Measurements from ENCODE around the gene CDH26. TPM values are rescaled to one million over a fixed set of nuclear protein-coding genes. Genes with fewer than 3 reads are reported as not detected.

CDH26 gene
- total and polyA plus RNA-seq, 9 of the 15 experiments (the other 6 are each of a cell fraction or from before 2014, with no cell fraction given) = 0.07 to 0.13 (median 0.10) TPM; not detected in 4

DNA sequence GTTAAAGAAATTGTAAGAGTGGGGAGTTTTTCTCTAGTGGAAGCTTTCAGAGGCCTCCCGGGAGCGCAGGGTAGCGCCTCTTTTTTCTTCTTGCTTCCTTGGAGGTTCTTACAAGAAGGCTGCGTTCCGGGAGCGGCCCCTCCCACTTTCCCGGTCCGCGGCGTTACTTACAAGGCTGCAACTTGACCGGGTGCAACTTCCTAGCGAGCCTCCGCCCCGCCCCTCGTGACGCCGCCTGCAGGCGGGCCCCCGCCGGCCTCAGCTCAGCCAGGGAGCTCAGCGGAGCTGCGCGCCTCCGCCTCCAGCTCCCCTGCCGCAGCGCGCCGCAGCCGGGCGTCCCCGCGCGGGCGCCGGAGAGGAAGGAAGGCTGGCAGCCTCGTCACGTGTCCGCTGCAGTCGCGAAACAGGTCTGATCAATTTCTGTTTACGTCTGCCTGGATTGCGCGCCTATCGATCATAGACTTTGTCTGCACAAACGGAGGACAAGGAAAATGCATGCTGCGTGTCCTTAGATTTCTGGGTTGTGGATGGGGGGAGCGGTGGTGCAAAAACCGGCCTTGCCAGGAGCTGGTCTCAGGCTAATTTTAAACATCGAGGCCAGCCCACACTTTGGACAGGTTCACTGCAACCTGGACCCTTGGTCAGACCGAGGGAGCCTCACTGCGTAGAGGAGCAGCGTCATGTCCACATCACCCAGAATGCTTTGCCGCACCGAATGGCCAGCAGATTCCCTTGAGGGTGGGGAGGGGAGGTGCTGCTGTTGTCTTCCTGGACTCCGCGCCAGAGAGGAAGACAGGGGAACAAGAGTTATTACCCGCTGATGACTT is 17.9 kb upstream of the CDH26 start, which contains the start of the genes FAM217B and PPP1R3D (continued):
- TF ChIP-seq, protein P1, sequence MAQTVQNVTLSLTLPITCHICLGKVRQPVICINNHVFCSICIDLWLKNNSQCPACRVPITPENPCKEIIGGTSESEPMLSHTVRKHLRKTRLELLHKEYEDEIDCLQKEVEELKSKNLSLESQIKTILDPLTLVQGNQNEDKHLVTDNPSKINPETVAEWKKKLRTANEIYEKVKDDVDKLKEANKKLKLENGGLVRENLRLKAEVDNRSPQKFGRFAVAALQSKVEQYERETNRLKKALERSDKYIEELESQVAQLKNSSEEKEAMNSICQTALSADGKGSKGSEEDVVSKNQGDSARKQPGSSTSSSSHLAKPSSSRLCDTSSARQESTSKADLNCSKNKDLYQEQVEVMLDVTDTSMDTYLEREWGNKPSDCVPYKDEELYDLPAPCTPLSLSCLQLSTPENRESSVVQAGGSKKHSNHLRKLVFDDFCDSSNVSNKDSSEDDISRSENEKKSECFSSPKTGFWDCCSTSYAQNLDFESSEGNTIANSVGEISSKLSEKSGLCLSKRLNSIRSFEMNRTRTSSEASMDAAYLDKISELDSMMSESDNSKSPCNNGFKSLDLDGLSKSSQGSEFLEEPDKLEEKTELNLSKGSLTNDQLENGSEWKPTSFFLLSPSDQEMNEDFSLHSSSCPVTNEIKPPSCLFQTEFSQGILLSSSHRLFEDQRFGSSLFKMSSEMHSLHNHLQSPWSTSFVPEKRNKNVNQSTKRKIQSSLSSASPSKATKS (CRISPR knock-in tag; IDR thresholded peaks at IDR 0.05) = no peak
- TF ChIP-seq SIX5 (IDR thresholded peaks at IDR 0.05; ENCODE audit: borderline replicate concordance in 1 of 2, insufficient read depth in 1 of 2, low read depth in 1 of 2, low read length in 2 of 2) = no peak
- TF ChIP-seq SMAD1 (IDR thresholded peaks at IDR 0.05; ENCODE audit: low read depth, low read length, partially characterized antibody) = no peak
- peak; percentile 33 for TF ChIP-seq SAP30 (IDR thresholded peaks at IDR 0.05; ENCODE audit: borderline replicate concordance, insufficient read depth, low read depth, low read length, poor library complexity, severe bottlenecking)
- TF ChIP-seq EP400 (IDR thresholded peaks at IDR 0.05) = peak; percentile 76; the same call in 1 of the 2 replicates
- TF ChIP-seq TRIM28 (IDR thresholded peaks at IDR 0.05) = no peak
- TF ChIP-seq SRSF9 (IDR thresholded peaks at IDR 0.05; ENCODE audit: borderline replicate concordance, low read depth, low read length) = no peak
- TF ChIP-seq ZEB2 (IDR thresholded peaks at IDR 0.05) = no peak
- TF ChIP-seq ZNF384 (IDR thresholded peaks at IDR 0.05; ENCODE audit: low read depth, low read length) = no peak
- TF ChIP-seq GTF2E2 (tag; IDR thresholded peaks at IDR 0.05) = peak; percentile 81; the same call in 1 of the 2 replicates
- TF ChIP-seq KDM2B (CRISPR knock-in tag; IDR thresholded peaks at IDR 0.05) = 0 out of 2 replicates have a peak, but pooled peaks have one; percentile 61
- no peak for TF ChIP-seq CBX2 (IDR thresholded peaks at IDR 0.05; ENCODE audit: insufficient read depth, low read length, poor library complexity, severe bottlenecking)
- TF ChIP-seq RBM39 (optimal IDR thresholded peaks at IDR 0.05; ENCODE audit: low read depth, low read length) = peak; percentile 76
- no peak for TF ChIP-seq ETV5 (CRISPR knock-in tag; IDR thresholded peaks at IDR 0.05; ENCODE audit: low read depth)
- TF ChIP-seq ELF1 (tag; IDR thresholded peaks at IDR 0.05) = peak; percentile 66
- TF ChIP-seq, protein P2, sequence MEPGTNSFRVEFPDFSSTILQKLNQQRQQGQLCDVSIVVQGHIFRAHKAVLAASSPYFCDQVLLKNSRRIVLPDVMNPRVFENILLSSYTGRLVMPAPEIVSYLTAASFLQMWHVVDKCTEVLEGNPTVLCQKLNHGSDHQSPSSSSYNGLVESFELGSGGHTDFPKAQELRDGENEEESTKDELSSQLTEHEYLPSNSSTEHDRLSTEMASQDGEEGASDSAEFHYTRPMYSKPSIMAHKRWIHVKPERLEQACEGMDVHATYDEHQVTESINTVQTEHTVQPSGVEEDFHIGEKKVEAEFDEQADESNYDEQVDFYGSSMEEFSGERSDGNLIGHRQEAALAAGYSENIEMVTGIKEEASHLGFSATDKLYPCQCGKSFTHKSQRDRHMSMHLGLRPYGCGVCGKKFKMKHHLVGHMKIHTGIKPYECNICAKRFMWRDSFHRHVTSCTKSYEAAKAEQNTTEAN (CRISPR knock-in tag; IDR thresholded peaks at IDR 0.05) = no peak
- TF ChIP-seq, protein P3, sequence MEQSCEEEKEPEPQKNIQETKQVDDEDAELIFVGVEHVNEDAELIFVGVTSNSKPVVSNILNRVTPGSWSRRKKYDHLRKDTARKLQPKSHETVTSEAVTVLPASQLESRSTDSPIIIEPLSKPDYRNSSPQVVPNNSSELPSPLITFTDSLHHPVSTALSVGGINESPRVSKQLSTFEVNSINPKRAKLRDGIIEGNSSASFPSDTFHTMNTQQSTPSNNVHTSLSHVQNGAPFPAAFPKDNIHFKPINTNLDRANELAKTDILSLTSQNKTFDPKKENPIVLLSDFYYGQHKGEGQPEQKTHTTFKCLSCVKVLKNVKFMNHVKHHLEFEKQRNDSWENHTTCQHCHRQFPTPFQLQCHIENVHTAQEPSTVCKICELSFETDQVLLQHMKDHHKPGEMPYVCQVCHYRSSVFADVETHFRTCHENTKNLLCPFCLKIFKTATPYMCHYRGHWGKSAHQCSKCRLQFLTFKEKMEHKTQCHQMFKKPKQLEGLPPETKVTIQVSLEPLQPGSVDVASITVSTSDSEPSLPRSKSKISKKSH (CRISPR knock-in tag; IDR thresholded peaks at IDR 0.05) = no peak
- TF ChIP-seq ZNF146 (CRISPR knock-in tag; IDR thresholded peaks at IDR 0.05; ENCODE audit: unreplicated experiment) = no peak
- no peak for TF ChIP-seq ELF2 (CRISPR knock-in tag; IDR thresholded peaks at IDR 0.05)
- TF ChIP-seq SMARCB1 (IDR thresholded peaks at IDR 0.05; ENCODE audit: insufficient read length, low read depth) = no peak
- peak; percentile 38 for TF ChIP-seq POLR2AphosphoS5 (IDR thresholded peaks at IDR 0.05; ENCODE audit: control insufficient read depth, insufficient read depth, low read depth, low read length)
- TF ChIP-seq FOXA3 (CRISPR knock-in tag; conservative IDR thresholded peaks at IDR 0.05 in 1 of 2, IDR thresholded peaks at IDR 0.05 in 1 of 2) = no peak
- TF ChIP-seq BCL6 (CRISPR knock-in tag; IDR thresholded peaks at IDR 0.05) = no peak
- TF ChIP-seq MAFG (tag; conservative IDR thresholded peaks at IDR 0.05) = no peak
